Measurements from ENCODE around the gene SPDYE3.
"Not testable (repeated sequence)": the region's sequence is repeated elsewhere in the genome, so short reads cannot be mapped to it uniquely, and the experiment has no call there.

SPDYE3 gene

DNA sequence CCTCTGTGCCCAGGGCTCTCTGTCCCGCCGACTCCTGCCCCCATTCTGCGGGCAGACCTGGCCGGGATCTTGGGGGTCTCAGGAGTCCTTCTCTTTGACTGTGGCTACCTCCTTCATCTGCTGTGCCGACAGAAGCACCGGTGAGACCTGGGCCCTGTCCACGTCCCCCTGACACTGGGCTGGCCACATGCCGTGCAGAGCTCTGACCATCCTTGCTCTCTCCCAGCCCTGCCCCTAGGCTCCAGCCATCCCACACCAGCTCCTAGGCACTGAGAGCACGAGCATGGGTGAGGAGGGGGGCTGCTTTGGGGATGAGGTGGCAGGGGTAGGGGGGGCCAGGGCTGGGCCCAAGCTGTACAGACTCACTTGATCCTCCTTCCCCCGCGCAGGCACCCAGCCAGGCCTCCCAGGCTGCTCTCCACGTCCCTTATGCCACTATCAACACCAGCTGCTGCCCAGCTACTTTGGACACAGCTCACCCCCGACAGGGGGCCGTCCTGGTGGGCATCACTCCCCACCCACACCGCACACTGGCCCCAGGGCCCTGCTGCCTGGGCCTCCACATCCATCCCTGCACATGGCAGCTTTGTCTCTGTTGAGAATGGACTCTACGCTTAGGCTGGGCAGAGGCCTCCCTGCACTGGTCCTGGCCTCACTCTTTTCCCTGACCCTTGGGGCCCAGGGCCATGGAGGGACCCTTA lies 45.6 kb downstream of the SPDYE3 start:
- Histone ChIP-seq H3K36me3 (ENCODE audit: control insufficient read depth, insufficient read depth, low read length, severe bottlenecking) (peaks cover 71% of the 10 kb centered on the region), H3K27me3 (replicated peaks; ENCODE audit: control insufficient read depth, insufficient read depth, low read length) (no peaks in the 10 kb centered on the region), H3K4me1 (ENCODE audit: control insufficient read depth, insufficient read depth, low read length) (peaks cover 30% of the 10 kb centered on the region), H3K9me3 (ENCODE audit: control insufficient read depth, low read length) (no peaks in the 10 kb centered on the region), H3K9ac (ENCODE audit: low read length) (no peak overlapping the region), H3K4me3 (ENCODE audit: low read length) (no peak overlapping the region)
- no peak for DNase-seq (ENCODE audit: low read depth)

DNA sequence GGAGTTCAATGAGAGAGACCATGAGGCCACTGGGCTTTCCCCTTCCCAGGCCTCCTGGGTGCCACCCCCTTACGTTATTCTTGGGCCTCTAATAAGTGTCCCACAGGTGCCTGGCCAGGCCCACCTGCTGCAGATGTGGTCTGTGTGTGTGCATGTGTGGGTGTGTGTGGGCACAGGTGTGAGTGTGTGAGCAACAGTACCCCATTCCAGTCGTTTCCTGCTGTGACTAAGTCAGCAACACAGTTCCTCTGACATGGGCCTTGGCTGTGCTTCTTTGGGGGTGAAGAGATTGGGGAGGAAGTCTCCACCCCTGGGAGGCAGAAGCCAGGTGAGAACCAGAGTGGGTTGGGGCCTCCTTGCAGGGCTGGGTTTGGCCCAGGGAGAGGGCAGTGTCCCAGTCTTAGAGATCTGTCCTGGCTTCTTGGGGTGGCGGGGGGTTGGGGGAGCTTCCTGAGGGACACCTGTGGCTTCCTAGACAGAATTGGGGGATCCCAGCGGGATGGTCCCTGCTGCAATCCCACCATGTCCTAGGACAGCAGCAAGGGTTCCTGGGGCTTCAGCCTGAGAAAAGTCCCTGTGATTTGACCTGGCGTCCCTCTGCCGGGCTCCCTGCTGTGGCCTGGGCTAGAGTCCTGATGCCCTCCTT lies 46.3 kb downstream of the SPDYE3 start:
- Histone ChIP-seq H3K36me3 (ENCODE audit: control insufficient read depth, insufficient read depth, low read length, severe bottlenecking) (peaks cover 78% of the 10 kb centered on the region), H3K9me3 (ENCODE audit: control insufficient read depth, low read length) (no peaks in the 10 kb centered on the region), H3K4me3 (ENCODE audit: low read length) (no peak overlapping the region), H3K27me3 (replicated peaks; ENCODE audit: control insufficient read depth, insufficient read depth, low read length) (no peaks in the 10 kb centered on the region), H3K4me1 (ENCODE audit: control insufficient read depth, insufficient read depth, low read length) (peaks cover 24% of the 10 kb centered on the region), H3K9ac (ENCODE audit: low read length) (no peak overlapping the region)
- no peak for DNase-seq (ENCODE audit: low read depth)

DNA sequence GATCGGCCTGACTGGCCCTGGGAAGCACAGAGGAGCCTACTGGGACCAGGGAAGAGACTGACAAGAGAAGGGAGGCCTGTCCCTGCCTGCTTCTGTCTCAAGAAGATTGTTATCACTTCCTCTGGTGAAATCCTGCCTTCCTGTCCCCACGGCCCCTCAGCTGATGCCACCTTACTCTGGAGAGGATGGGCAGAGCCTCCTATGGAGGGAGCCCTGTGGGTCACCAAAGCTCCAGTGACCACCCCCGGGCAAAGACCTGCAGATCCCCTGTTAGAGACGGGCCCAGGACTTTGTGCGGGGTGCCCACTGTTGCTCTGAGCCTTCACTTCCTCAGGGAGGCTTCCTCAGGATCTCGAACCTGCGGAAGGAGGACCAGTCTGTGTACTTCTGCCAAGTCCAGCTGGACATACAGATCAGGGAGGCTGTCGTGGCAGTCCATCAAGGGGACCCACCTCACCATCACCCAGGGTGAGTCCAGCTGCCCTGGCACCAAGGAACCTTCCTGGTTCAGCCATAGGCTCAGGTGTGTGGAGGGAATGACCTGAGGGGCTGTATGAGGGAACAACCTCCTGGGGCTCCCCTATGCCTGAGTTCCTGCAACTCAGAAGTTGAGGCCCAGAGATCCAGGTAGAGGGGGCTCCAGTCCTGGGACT lies 49.0 kb downstream of the SPDYE3 start:
- Histone ChIP-seq H3K9me3 (ENCODE audit: control insufficient read depth, low read length) (no peaks in the 10 kb centered on the region), H3K36me3 (ENCODE audit: control insufficient read depth, insufficient read depth, low read length, severe bottlenecking) (peaks cover 82% of the 10 kb centered on the region), H3K27me3 (replicated peaks; ENCODE audit: control insufficient read depth, insufficient read depth, low read length) (no peaks in the 10 kb centered on the region), H3K4me1 (ENCODE audit: control insufficient read depth, insufficient read depth, low read length) (no peaks in the 10 kb centered on the region), H3K4me3 (ENCODE audit: low read length) (no peak overlapping the region), H3K9ac (ENCODE audit: low read length) (no peak overlapping the region)
- DNase-seq (ENCODE audit: low read depth), result no peak

DNA sequence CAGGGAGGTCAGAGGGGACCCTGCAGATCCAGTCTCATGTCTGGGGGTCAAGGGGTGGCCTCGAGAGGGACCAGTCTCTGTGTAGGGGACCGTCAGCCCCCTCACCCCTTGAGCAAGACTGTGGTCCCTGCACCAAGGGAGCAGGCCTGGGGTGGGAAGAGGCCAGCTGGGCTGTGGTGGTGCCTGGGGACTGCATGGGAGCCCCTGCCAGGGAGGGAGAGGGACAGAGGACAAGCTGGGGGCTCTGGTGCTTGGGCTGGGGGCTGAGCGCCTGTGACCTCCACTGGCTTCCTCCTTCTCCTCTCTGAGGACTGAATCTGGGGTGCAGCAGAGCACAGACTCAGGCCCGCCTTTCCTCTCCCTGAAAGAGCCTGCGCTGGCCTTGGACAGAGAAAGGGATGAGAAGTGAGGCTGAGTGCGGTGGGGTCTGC lies 49.6 kb downstream of the SPDYE3 start:
- no peaks in the 10 kb centered on the region for H3K27me3 ChIP-seq (replicated peaks; ENCODE audit: control insufficient read depth, insufficient read depth, low read length)
- no peak overlapping the region for H3K4me3 ChIP-seq (ENCODE audit: low read length)
- H3K9me3 ChIP-seq (ENCODE audit: control insufficient read depth, low read length), result no peaks in the 10 kb centered on the region
- no peak overlapping the region for H3K9ac ChIP-seq (ENCODE audit: low read length)
- H3K36me3 ChIP-seq (ENCODE audit: control insufficient read depth, insufficient read depth, low read length, severe bottlenecking), result peaks cover 84% of the 10 kb centered on the region
- no peaks in the 10 kb centered on the region for H3K4me1 ChIP-seq (ENCODE audit: control insufficient read depth, insufficient read depth, low read length)
- DNase-seq (ENCODE audit: low read depth), result no peak

DNA sequence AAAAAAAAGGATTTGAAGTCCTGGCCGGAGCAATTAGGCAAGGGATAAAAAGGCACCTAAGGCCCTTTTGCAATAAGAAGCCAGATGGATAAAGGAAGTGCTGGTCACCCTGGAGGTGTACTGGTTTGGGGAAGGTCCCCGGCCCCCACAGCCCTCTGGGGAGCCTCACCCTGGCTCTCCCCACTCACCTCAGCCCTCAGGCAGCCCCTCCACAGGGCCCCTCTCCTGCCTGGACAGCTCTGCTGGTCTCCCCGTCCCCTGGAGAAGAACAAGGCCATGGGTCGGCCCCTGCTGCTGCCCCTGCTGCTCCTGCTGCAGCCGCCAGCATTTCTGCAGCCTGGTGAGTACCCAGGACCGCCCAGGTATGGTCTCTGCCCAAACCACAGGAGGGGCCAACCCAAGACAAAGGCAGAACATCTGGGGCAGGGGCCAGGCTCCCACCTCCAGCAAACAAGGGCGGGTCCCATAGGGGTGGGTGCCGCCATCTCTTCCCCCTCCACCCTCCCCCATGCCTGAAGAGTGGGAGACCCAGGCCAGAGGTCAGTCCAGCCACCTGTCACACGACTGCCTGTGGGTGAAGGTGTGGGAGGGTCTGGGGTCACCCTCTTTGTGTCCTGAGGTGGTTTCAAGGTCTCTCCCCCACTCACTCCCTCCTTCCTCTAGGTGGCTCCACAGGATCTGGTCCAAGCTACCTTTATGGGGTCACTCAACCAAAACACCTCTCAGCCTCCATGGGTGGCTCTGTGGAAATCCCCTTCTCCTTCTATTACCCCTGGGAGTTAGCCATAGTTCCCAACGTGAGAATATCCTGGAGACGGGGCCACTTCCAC lies 50.7 kb downstream of the SPDYE3 start, which contains the start of gene PILRB:
PILRB (plus strand) TSS at position 91 of the 830 bp plus-strand sequence; CDS start at position 277, 186 bp downstream.
- no peak within 1 kb of the TSS for H3K4me3 ChIP-seq (ENCODE audit: low read length)
- H3K9ac ChIP-seq (ENCODE audit: low read length), result no peak within 1 kb of the TSS
- peaks cover 90% of the 10 kb centered on the region for H3K36me3 ChIP-seq (ENCODE audit: control insufficient read depth, insufficient read depth, low read length, severe bottlenecking)
- no peaks in the 10 kb centered on the region for H3K27me3 ChIP-seq (replicated peaks; ENCODE audit: control insufficient read depth, insufficient read depth, low read length)
- no peaks in the 10 kb centered on the region for H3K9me3 ChIP-seq (ENCODE audit: control insufficient read depth, low read length)
- no peak for DNase-seq (ENCODE audit: low read depth)
- H3K4me1 ChIP-seq (ENCODE audit: control insufficient read depth, insufficient read depth, low read length), result no peaks in the 10 kb centered on the region

DNA sequence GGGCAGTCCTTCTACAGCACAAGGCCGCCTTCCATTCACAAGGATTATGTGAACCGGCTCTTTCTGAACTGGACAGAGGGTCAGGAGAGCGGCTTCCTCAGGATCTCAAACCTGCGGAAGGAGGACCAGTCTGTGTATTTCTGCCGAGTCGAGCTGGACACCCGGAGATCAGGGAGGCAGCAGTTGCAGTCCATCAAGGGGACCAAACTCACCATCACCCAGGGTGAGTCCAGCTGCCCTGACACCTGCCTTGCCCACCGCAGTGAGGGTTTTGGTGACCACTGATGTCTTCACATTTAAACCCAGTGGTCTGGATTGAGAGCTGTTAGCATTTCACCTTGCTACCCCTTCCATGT lies 51.3 kb downstream of the SPDYE3 start:
- no peaks in the 10 kb centered on the region for H3K4me1 ChIP-seq (ENCODE audit: control insufficient read depth, insufficient read depth, low read length)
- H3K9me3 ChIP-seq (ENCODE audit: control insufficient read depth, low read length), result no peaks in the 10 kb centered on the region
- H3K4me3 ChIP-seq (ENCODE audit: low read length), result no peak overlapping the region
- no peak overlapping the region for H3K9ac ChIP-seq (ENCODE audit: low read length)
- DNase-seq (ENCODE audit: low read depth), result no peak
- no peaks in the 10 kb centered on the region for H3K27me3 ChIP-seq (replicated peaks; ENCODE audit: control insufficient read depth, insufficient read depth, low read length)
- H3K36me3 ChIP-seq (ENCODE audit: control insufficient read depth, insufficient read depth, low read length, severe bottlenecking), result peaks cover 93% of the 10 kb centered on the region

DNA sequence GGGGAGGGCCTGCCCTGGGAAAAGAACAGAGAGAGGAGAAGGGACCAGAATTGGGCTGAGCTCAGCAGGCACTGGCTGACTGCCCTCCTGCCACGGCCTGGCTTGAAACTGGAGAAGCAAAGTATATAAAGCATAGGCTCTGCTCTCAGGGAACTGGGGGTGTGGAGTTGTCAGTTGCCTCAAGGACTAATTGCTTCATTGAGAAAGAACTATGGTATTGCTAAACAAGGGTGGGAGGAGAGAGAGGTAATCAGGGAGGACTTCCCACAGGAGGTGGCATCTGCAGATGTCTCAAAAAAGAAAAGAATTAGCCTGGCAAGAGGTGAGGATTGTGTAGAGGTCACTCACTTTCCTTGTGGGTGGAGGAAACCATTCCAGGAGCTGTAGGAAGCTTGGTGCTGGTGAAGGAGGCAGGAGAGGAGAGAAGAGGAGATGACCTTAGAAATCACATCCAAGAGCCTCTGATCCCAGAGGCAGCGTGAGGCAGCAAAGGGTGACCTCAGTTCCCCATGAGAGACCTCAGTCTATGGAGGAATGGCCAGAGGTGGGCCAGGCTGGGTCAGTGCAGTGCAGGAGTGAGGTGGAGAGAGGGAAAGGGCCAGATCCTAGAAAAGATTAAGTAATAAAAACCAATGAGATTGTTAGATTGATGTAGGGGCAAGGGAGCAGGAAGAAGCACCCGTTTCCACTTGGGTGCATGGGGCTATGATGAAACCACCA lies 52.8 kb downstream of the SPDYE3 start:
- no peak overlapping the region for H3K9ac ChIP-seq (ENCODE audit: low read length)
- peaks cover 4% of the 10 kb centered on the region for H3K4me1 ChIP-seq (ENCODE audit: control insufficient read depth, insufficient read depth, low read length)
- H3K27me3 ChIP-seq (replicated peaks; ENCODE audit: control insufficient read depth, insufficient read depth, low read length), result no peaks in the 10 kb centered on the region
- no peak for DNase-seq (ENCODE audit: low read depth)
- peaks cover 85% of the 10 kb centered on the region for H3K36me3 ChIP-seq (ENCODE audit: control insufficient read depth, insufficient read depth, low read length, severe bottlenecking)
- no peak overlapping the region for H3K4me3 ChIP-seq (ENCODE audit: low read length)
- no peaks in the 10 kb centered on the region for H3K9me3 ChIP-seq (ENCODE audit: control insufficient read depth, low read length)

DNA sequence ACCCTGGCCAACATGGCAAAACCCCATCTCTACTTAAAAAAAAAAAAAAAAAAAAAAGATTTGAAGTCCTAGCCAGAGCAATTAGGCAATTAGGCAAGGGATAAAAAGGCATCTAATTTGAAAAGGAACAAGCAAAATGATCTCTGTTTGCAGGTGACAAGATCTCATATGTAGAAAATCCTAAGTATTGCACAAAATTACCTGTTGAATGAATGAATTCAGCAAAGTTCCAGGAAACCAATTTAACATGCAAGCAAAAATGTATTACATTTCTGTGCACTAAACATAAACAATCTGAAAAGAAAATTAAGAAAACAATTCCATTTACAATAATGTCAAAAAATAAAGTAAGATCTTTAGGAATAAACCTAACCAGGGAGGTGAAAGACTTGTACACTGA lies 55.6 kb downstream of the SPDYE3 start:
- H3K4me1 ChIP-seq (ENCODE audit: control insufficient read depth, insufficient read depth, low read length), result peaks cover 27% of the 10 kb centered on the region
- no peaks in the 10 kb centered on the region for H3K9me3 ChIP-seq (ENCODE audit: control insufficient read depth, low read length)
- no peak overlapping the region for H3K4me3 ChIP-seq (ENCODE audit: low read length)
- no peaks in the 10 kb centered on the region for H3K27me3 ChIP-seq (replicated peaks; ENCODE audit: control insufficient read depth, insufficient read depth, low read length)
- H3K9ac ChIP-seq (ENCODE audit: low read length), result no peak overlapping the region
- DNase-seq (ENCODE audit: low read depth), result no peak
- H3K36me3 ChIP-seq (ENCODE audit: control insufficient read depth, insufficient read depth, low read length, severe bottlenecking), result peaks cover 60% of the 10 kb centered on the region

DNA sequence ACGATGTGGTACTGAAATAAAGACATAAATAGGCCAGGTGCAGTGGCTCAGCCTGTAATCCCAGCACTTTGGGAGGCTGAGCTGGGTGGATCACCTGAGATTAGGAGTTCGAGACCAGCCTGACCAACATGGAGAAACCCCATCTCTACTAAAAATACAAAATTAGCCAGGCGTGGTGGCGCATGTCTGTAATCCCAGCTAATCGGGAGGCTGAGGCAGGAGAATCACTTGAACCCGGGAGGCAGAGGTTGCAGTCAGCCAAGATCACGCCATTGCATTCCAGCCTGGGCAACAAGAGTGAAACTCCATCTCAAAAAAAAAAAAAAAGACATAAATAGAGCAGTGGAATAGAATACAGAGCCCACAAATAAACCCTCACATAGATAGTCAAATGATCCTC lies 56.3 kb downstream of the SPDYE3 start:
- H3K4me3 ChIP-seq (ENCODE audit: low read length); H3K9ac ChIP-seq (ENCODE audit: low read length); H3K9me3 ChIP-seq (ENCODE audit: control insufficient read depth, low read length); DNase-seq (ENCODE audit: low read depth); H3K27me3 ChIP-seq (replicated peaks; ENCODE audit: control insufficient read depth, insufficient read depth, low read length): not testable (repeated sequence)
- peaks cover 53% of the 10 kb centered on the region for H3K36me3 ChIP-seq (ENCODE audit: control insufficient read depth, insufficient read depth, low read length, severe bottlenecking)
- peaks cover 29% of the 10 kb centered on the region for H3K4me1 ChIP-seq (ENCODE audit: control insufficient read depth, insufficient read depth, low read length)

DNA sequence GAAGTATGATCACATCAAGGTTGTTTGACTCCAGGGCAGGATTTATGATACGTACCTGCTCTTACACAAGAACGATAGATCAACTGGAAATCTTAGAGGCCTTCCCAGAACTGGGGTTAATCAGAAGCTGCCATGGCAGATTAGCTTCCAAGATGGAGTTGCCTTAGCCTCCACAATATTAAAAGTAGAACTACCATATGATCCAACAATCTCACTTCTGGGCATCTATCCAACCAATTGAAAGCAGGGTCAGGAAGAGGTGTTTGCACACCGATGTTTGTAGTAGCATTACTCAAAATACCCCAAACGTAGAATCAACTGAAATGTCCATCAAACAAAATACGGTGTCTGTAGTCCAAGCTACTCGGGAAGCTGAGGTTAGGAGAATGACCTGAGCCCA lies 57.0 kb downstream of the SPDYE3 start:
- H3K9ac ChIP-seq (ENCODE audit: low read length), result no peak overlapping the region

More for the DNA sequence above, 57.0 kb downstream of the SPDYE3 start:
- H3K9me3 ChIP-seq (ENCODE audit: control insufficient read depth, low read length), result no peaks in the 10 kb centered on the region
- no peak overlapping the region for H3K4me3 ChIP-seq (ENCODE audit: low read length)
- DNase-seq (ENCODE audit: low read depth), result no peak
- peaks cover 29% of the 10 kb centered on the region for H3K4me1 ChIP-seq (ENCODE audit: control insufficient read depth, insufficient read depth, low read length)
- H3K36me3 ChIP-seq (ENCODE audit: control insufficient read depth, insufficient read depth, low read length, severe bottlenecking), result peaks cover 46% of the 10 kb centered on the region
- no peaks in the 10 kb centered on the region for H3K27me3 ChIP-seq (replicated peaks; ENCODE audit: control insufficient read depth, insufficient read depth, low read length)
